NCI-H1417 treated with DMSO at 0.1 percent for 48 hours (cell line): ENCODE results near the gene CAMKMT.
"Not testable (repeated sequence)": the region's sequence is repeated elsewhere in the genome, so short reads cannot be mapped to it uniquely, and the experiment has no call there.

ENCODE experiments used
- DNase-seq: peaks from one replicate; lab custom pipeline; 2025; lab: John Stamatoyannopoulos, UW

The CAMKMT gene

DNA sequence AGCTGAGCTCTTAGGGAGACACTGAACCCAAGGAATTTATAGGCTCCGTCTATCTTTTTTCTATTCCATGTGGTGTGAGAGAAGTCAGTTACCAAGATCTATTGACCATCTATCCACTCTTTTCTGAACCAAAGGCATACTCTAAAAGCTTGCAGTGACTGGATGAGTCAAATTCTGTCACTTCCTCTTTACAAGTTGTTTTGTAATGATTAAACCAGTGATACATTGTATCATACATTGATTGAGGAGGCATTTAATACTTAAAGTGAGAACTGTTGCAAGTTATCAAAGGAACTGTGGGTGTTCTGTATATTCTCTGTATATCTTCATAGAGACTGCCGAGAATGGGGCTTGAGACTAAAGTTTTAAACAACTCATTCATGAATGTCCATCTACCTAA, 188.8 kb downstream of the CAMKMT start:
- DNase-seq, result no peak

GRCh38 chr2:44551497-44551896, 189.8 kb downstream of the CAMKMT start:
- no peak for DNase-seq

GRCh38 chr2:44553456-44553855, 191.7 kb downstream of the CAMKMT start:
- no peak for DNase-seq

DNA sequence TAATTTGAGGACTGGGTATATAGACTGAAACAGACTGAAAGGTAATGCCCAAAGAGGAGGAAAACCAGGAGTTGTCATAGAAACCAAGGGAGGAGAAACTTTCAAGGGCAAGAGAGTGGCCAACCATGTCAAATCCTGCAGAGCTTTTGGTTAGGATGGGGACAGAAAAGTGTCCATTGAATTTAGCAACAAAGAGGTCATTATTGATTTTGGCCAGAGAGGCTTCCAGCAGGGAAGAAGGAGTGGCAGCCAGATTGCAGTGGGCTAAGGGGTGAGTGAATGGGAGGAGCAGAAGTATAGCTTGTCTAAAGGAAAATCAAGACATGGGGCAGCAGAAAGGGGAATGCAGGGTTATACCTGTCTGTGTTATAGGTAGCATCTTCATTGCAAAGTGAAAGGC, 194.0 kb downstream of the CAMKMT start:
- no peak for DNase-seq

DNA sequence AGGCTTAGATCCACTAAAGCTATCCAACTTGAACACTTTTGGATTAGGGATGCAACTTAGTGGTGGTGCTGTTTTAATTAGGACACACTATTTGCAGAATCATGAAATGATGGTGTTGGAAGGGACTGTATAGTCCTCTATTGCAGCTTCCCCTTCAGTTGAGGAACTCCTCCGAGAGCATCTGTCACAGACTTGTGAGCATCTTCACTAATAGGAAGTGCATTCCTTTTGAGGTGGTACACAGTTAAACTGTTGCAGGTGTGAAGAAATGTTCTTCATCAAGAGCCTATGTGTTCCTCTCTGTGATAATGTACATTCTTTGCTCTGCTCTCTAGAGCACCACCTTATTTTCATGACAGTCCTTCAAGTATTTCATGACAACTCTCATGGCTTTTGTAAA, 197.4 kb downstream of the CAMKMT start:
- DNase-seq, result no peak

GRCh38 chr2:44560352-44560751, 198.6 kb downstream of the CAMKMT start:
- no peak for DNase-seq

- DNase-seq, result no peak
Measured at GRCh38 chr2:44560941-44561340, 199.2 kb downstream of the CAMKMT start.

- DNase-seq, result no peak
Measured at GRCh38 chr2:44562737-44563136, 201.0 kb downstream of the CAMKMT start.

GRCh38 chr2:44564752-44565151, 203.0 kb downstream of the CAMKMT start:
- no peak for DNase-seq

DNA sequence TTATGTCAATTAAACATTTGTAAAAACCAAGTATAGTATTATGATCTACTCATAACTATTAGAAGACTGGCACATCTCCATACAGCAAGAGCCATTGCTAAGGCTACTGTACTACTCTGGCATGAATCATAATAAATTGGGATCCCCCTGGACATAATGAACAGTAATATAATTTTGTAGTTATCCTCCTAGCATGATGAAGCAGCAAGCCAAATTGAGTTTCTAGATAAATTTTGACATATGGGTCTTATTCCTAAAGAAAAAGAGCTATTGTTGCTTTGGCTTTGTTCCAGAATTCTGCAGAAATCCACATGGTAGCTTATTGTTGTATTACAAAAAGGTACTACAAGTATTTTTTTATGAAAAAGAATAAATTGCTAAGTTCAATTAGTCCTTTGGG, 204.3 kb downstream of the CAMKMT start:
- DNase-seq, result no peak

DNA sequence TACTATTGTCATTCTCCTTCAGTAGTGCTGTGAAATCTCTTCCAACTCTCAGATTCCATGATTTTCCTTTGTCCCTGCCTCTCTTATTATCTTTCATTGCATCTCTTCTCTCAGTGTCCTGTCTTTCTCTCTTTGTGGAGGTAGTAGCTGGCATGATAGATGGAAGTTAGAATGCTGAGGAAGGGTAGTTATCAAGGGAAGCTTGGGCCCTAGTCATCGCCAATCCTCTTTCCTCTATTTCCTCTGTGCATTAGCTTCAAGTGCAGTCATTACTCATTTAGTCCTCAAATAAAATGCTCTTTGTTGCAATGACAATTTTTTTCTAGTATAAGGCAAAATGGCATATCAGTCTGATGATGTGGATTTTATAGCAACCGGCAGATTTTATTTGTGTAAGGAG, 207.7 kb downstream of the CAMKMT start:
- DNase-seq, result no peak

GRCh38 chr2:44570271-44570670, 208.5 kb downstream of the CAMKMT start:
- DNase-seq, result no peak

DNA sequence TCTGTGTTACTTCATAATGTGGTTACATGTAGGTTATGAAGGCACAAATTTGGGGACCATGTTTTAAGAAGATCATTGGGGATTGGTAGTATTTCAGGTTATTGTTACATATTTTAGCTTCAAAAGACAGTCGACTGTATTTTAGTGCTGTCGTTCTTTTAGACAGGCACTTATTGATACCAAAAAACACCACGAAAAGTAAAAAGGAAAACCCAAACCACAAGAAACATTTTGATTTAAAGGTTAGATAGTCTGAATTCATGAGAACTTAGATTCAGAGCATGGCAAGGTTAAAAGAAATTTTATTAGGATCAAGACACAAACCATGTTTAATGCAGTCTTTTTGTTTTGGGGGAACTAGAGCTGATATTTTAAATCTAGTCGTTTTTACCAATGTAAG, 209.0 kb downstream of the CAMKMT start:
- DNase-seq, result no peak

DNA sequence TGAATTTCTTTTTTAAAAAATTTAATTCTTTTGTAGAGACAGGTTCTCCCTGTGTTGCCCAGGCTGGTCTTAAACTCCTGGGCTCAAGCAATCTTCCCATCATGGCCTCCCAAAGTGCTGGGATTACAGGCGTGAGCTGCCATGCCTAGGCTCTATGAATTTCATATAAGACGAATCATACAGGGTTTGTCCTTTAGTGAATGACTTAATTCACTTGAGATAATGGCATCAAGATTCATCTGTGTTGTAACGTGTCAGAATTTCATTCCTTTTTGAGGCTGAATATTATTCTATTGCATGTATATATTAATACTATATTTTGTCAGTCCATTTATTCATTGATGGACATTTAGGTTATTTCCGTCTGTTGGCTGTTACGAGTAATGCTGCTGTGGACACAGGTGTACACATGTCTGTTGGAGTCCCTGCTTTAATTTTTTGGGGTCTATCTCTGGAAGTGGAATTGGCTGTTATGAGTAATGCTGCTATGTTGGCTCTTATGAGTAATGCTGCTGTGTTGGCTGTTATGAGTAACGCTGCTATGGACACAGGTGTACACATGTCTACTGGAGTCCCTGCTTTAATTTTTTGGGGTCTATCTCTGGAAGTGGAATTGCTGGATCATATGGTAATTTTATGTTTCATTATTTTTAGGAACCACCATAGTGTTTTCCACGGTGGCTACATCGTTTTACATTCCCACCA, 210.6 kb downstream of the CAMKMT start:
- DNase-seq, result no peak

- no peak for DNase-seq
Measured at GRCh38 chr2:44573996-44574395, 212.2 kb downstream of the CAMKMT start.

DNA sequence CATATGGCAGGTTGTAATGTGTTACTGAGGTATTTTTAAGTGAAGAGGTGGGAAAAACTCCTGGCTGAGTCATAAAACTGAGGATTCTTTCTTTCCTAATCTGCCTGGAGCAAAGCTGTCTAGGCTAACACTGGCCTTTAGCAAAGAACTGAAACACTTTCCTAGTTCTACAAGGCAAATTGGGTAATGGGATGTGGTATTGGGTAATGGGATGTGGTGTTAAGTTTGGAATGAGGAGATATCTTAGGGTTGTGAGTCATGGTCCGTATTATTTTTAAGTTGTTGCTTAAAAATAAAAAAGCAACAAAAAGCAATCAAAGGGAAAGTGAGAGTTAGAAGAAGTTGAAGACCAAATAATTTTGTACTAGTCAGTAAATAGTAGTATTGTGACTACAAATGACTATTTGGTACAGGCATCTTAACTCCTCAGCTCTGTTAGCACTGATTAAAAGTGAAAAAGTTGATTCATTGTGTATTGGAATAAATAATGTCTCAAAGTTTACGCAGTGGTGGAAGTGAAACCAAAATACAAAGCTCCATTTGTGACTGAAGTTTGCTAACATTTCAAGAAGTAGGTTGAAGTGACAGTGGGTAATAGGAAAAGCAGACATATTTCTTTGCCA, 216.8 kb downstream of the CAMKMT start:
- no peak for DNase-seq

GRCh38 chr2:44579115-44579836, 217.5 kb downstream of the CAMKMT start:
- no peak for DNase-seq

- no peak for DNase-seq
Measured at GRCh38 chr2:44579837-44580230, 218.1 kb downstream of the CAMKMT start.

GRCh38 chr2:44580875-44581515, 219.2 kb downstream of the CAMKMT start:
- DNase-seq, result no peak

- DNase-seq, result no peak
Measured at GRCh38 chr2:44582363-44583008, 220.7 kb downstream of the CAMKMT start.

GRCh38 chr2:44595615-44596014, 233.9 kb downstream of the CAMKMT start:
- DNase-seq, result not testable (repeated sequence)
